A549 (cell line): ENCODE measurements around the gene THY1. TPM values are rescaled to one million over a fixed set of nuclear protein-coding genes. Genes with fewer than 3 reads are reported as not detected.

ENCODE experiments used
- ATAC-seq, 2 experiments: fragments of 200-7000 bp in 1 of 2; fragments of >200 bp in 1 of 2; cut with Nextera tagmentation in 1 of 2; cut with Tn5 transposase in 1 of 2; 3 replicates each; pipeline versions ENCODE4 v1.8.0 to v1.9.1; 2018 to 2020; ENCODE audit warnings: mild to moderate bottlenecking in 1 of 2, moderate library complexity in 1 of 2
- CTCF ChIA-PET: fragments of 300-600 bp; sonication (Branson Sonifier 250); formaldehyde crosslinking; extraction: SDS; loops from one replicate; lab custom pipeline; 2021; ENCODE audit warnings: antibody characterized with exemption, inconsistent platforms; lab: Yijun Ruan, JAX
- POLR2A ChIA-PET: fragments of 350-600 bp; formaldehyde crosslinking; extraction: SDS; loops from one replicate; lab custom pipeline; 2021; ENCODE audit warnings: antibody characterized with exemption, inconsistent platforms; lab: Yijun Ruan, JAX
- DNase-seq, 2 experiments: peaks; one replicate each; pipeline versions ENCODE4 v3.0.0 to v3.0.0-alpha.2; 2011 to 2016; ENCODE audit warnings: low read depth in 1 of 2, low spot score in 1 of 2
- FAIRE-seq: peaks from 2 replicates; lab custom pipeline; 2011; peaks lifted over from hg19 to GRCh38; lab: Jason Lieb, UNC
- H3K27ac ChIP-seq, 2 experiments: fragments of >200 bp; sonication (Bioruptor Twin); formaldehyde crosslinking; 3 replicates each; pipeline ENCODE4 v1.5.1; 2016 to 2017
- H3K4me1 ChIP-seq: fragments of >200 bp; sonication (Bioruptor Twin); formaldehyde crosslinking; 3 replicates; pipeline ENCODE4 v1.6.1; 2016
- H3K4me2 ChIP-seq: fragments of >200 bp; sonication (Bioruptor Twin); formaldehyde crosslinking; 3 replicates; pipeline ENCODE4 v1.6.1; 2016
- H3K4me3 ChIP-seq: fragments of >200 bp; sonication (Bioruptor Twin); formaldehyde crosslinking; 3 replicates; pipeline ENCODE4 v1.5.1; 2016
- H3K9me3 ChIP-seq: fragments of >200 bp; sonication (Bioruptor Twin); formaldehyde crosslinking; 3 replicates; pipeline ENCODE4 v1.6.1; 2016
- BCL3 ChIP-seq: fragments of >200 bp; sonication (Bioruptor Twin); formaldehyde crosslinking; IDR thresholded peaks from 3 replicates; pipeline ENCODE4 v1.6.1; 2016
- BHLHE40 ChIP-seq: IDR thresholded peaks from 2 replicates; pipeline ENCODE4 v1.6.1; 2012; ENCODE audit warnings: low read depth, low read length, inconsistent platforms
- CBX2 ChIP-seq: fragments of 200-600 bp; sonication (generic); IDR thresholded peaks from 2 replicates; pipeline ENCODE4 v1.6.1; 2016; ENCODE audit warnings: low read depth, mild to moderate bottlenecking, borderline replicate concordance
- CEBPB ChIP-seq, 2 experiments: fragments of >200 bp in 1 of 2; sonication (Bioruptor Twin) in 1 of 2; formaldehyde crosslinking in 1 of 2; IDR thresholded peaks; 2 replicates each; pipeline ENCODE4 v1.6.1; 2012 to 2016
- CHD4 ChIP-seq: fragments of 200-600 bp; sonication (generic); IDR thresholded peaks from 2 replicates; pipeline ENCODE4 v1.6.1; 2016; ENCODE audit warnings: antibody characterized with exemption, mild to moderate bottlenecking, borderline replicate concordance
- E2F6 ChIP-seq: IDR thresholded peaks from 2 replicates; pipeline ENCODE4 v1.6.1; 2012; ENCODE audit warnings: low read depth, borderline replicate concordance
- EHF ChIP-seq: fragments of 250-450 bp; sonication (Bioruptor Pico); IDR thresholded peaks from 2 replicates; pipeline ENCODE4 v1.5.0; 2020; ENCODE audit warnings: mild to moderate bottlenecking
- ELK1 ChIP-seq: fragments of 150-350 bp; IDR thresholded peaks from 2 replicates; pipeline ENCODE4 v1.6.1; 2014; ENCODE audit warnings: low read depth, mild to moderate bottlenecking, low read length
- FOXS1 ChIP-seq: fragments of 250-450 bp; sonication (Bioruptor Pico); IDR thresholded peaks from 2 replicates; pipeline ENCODE4 v1.5.0; 2020; ENCODE audit warnings: mild to moderate bottlenecking, moderate library complexity
- GATA3 ChIP-seq: IDR thresholded peaks from 2 replicates; pipeline ENCODE4 v1.6.1; 2012; ENCODE audit warnings: borderline replicate concordance
- HDAC2 ChIP-seq: fragments of 200-600 bp; sonication (generic); IDR thresholded peaks from 2 replicates; pipeline ENCODE4 v1.6.1; 2016
- HES2 ChIP-seq: fragments of >200 bp; sonication (Bioruptor Twin); formaldehyde crosslinking; IDR thresholded peaks from 2 replicates; pipeline ENCODE4 v1.6.1; 2016
- HMGXB4 ChIP-seq: fragments of 250-450 bp; sonication (Bioruptor Pico); IDR thresholded peaks from 2 replicates; pipeline ENCODE4 v1.5.0; 2021; ENCODE audit warnings: mild to moderate bottlenecking, moderate library complexity, borderline replicate concordance
- MAZ ChIP-seq: fragments of 150-350 bp; IDR thresholded peaks from 2 replicates; pipeline ENCODE4 v1.6.1; 2014; ENCODE audit warnings: antibody characterized with exemption, low read depth, low read length, borderline replicate concordance
- NPAS2 ChIP-seq: fragments of 250-450 bp; sonication (Bioruptor Pico); IDR thresholded peaks from 2 replicates; pipeline ENCODE4 v1.8.0; 2022; ENCODE audit warnings: mild to moderate bottlenecking, moderate library complexity, borderline replicate concordance
- POLR2A ChIP-seq: IDR thresholded peaks from 2 replicates; pipeline ENCODE4 v1.6.1; 2012; ENCODE audit warnings: mild to moderate bottlenecking, low read length
- RAD21 ChIP-seq, 2 experiments: fragments of >200 bp in 1 of 2; sonication (Bioruptor Twin) in 1 of 2; formaldehyde crosslinking in 1 of 2; IDR thresholded peaks in 1 of 2; conservative IDR thresholded peaks in 1 of 2; 2 replicates in 1 of 2; 3 replicates in 1 of 2; pipeline ENCODE4 v1.6.1; 2012 to 2018; ENCODE audit warnings: inconsistent platforms in 1 of 2
- RARB ChIP-seq: fragments of 250-450 bp; sonication (Bioruptor Pico); IDR thresholded peaks from 2 replicates; pipeline ENCODE4 v1.8.0; 2021; ENCODE audit warnings: mild to moderate bottlenecking, moderate library complexity
- RCOR1 ChIP-seq: fragments of 150-350 bp; IDR thresholded peaks from 2 replicates; pipeline ENCODE4 v1.6.1; 2014; ENCODE audit warnings: antibody characterized with exemption, low read length, low read depth
- RNF2 ChIP-seq: fragments of 200-600 bp; sonication (generic); IDR thresholded peaks from 2 replicates; pipeline ENCODE4 v1.6.1; 2016; ENCODE audit warnings: low read depth, mild to moderate bottlenecking, antibody characterized with exemption, moderate library complexity, borderline replicate concordance
- TP53 ChIP-seq: fragments of 250-450 bp; sonication (Bioruptor Pico); IDR thresholded peaks from 2 replicates; pipeline ENCODE4 v1.5.0; 2021; ENCODE audit warnings: mild to moderate bottlenecking, moderate library complexity
- ZC3H11A ChIP-seq: fragments of 450-650 bp; IDR thresholded peaks from 2 replicates; pipeline ENCODE4 v1.6.1; 2014; ENCODE audit warnings: antibody characterized with exemption, mild to moderate bottlenecking
- ZNF302 ChIP-seq: fragments of 250-450 bp; sonication (Bioruptor Pico); IDR thresholded peaks from 2 replicates; pipeline ENCODE4 v1.9.0; 2021; ENCODE audit warnings: inconsistent platforms, mild to moderate bottlenecking, moderate library complexity
- ZSCAN20 ChIP-seq: fragments of 250-450 bp; sonication (Bioruptor Pico); IDR thresholded peaks from 2 replicates; pipeline ENCODE4 v1.8.0; 2022; ENCODE audit warnings: mild to moderate bottlenecking, moderate library complexity
- WGBS: methylation state at CpG from one replicate; pipeline ENCODE4 v1.1.6; 2017; ENCODE audit errors: missing lambda C conversion rate; 5-methylcytosine and 5-hydroxymethylcytosine counted together
- polyA plus RNA-seq, 4 experiments: library from polyadenylated mRNA; depleted of rRNA in 3 of 4; stranded (reverse); fragments of >200 nt; fragmentation: RNase III in 1 of 4; extraction: RNeasy Plus Mini Kit Qiagen cat#74134 plus additional on column Dnase treatment in 1 of 4; gene quantifications; 2 replicates in 3 of 4; 3 replicates in 1 of 4; pipeline ENCODE4 v1.2.3, GENCODE V29; 2011 to 2017

THY1 gene
- polyA plus RNA-seq, 2 of the 4 experiments (the other 2 are of a cell fraction) = 7.1 to 19.9 TPM

GRCh38 chr11:119468511-119468910 lies 45.5 kb upstream of the THY1 start:
- FAIRE-seq (no peak), ATAC-seq (no peak), DNase-seq (no peak)
- CTCF ChIA-PET = interaction anchor here (1.3 to 2.8 kb wide), 4 partner anchors 12 to 93 kb away, joined by 4 to 9 read pairs (median 6); partner anchors contain the start of gene USP2
- no peak overlapping the region for H3K4me2 ChIP-seq
- H3K9me3 ChIP-seq = peaks cover 3% of the 10 kb centered on the region; the same call in 1 of the 3 replicates
- POLR2A ChIA-PET = no interaction called here
- 25% methylated on average over 2 of the region's 2 CpGs for WGBS
- no peak overlapping the region for H3K4me3 ChIP-seq
- TF ChIP-seq MAZ = no peak
- TF ChIP-seq POLR2A = no peak
- no peak for TF ChIP-seq EHF (CRISPR knock-in tag)
- no peak for TF ChIP-seq ZSCAN20 (CRISPR knock-in tag)
- no peak for TF ChIP-seq RNF2
- no peaks in the 10 kb centered on the region for H3K4me1 ChIP-seq
- H3K27ac ChIP-seq = no peak overlapping the region

GRCh38 chr11:119461229-119461963 lies 38.4 kb upstream of the THY1 start:
- no peaks in the 10 kb centered on the region for H3K4me1 ChIP-seq
- H3K9me3 ChIP-seq = peaks cover 3% of the 10 kb centered on the region; the same call in 1 of the 3 replicates
- TF ChIP-seq ZNF302 (CRISPR knock-in tag) (no peak), EHF (CRISPR knock-in tag) (no peak), BHLHE40 (no peak), TP53 (CRISPR knock-in tag) (no peak), HMGXB4 (CRISPR knock-in tag) (no peak), GATA3 (no peak), ELK1 (no peak), CEBPB (IDR thresholded peaks at IDR 0.05) (no peak), E2F6 (no peak), CHD4 (no peak), CBX2 (no peak)
- FAIRE-seq (no peak), DNase-seq (no peak), ATAC-seq (no peak)
- ChIA-PET POLR2A (no interaction called here), CTCF (interaction anchor here (1.2 to 2.0 kb wide), 3 partner anchors 13 to 106 kb away, joined by 4 to 6 read pairs (median 5); no protein-coding TSS in a partner anchor)
- H3K27ac ChIP-seq = no peak overlapping the region
- 29% methylated on average over 4 of the region's 4 CpGs for WGBS
- H3K4me3 ChIP-seq = no peak overlapping the region
- no peak overlapping the region for H3K4me2 ChIP-seq

GRCh38 chr11:119460582-119460981 lies 37.6 kb upstream of the THY1 start:
- POLR2A ChIA-PET = no interaction called here
- TF ChIP-seq BHLHE40 (no peak), HDAC2 (no peak), RARB (no peak), ZSCAN20 (CRISPR knock-in tag) (no peak), HES2 (no peak), NPAS2 (CRISPR knock-in tag) (no peak), ZC3H11A (no peak), FOXS1 (CRISPR knock-in tag) (no peak), BCL3 (no peak), RCOR1 (no peak), RAD21 (conservative IDR thresholded peaks at IDR 0.05 in 1 of 2, IDR thresholded peaks at IDR 0.05 in 1 of 2) (no peak)
- 59% methylated on average over 4 of the region's 4 CpGs for WGBS

More at GRCh38 chr11:119460582-119460981, 37.6 kb upstream of the THY1 start:
- no peak overlapping the region for H3K4me2 ChIP-seq
- DNase-seq = no peak
- FAIRE-seq = no peak
- H3K4me3 ChIP-seq = no peak overlapping the region
- CTCF ChIA-PET = no interaction called here
- H3K27ac ChIP-seq = no peak overlapping the region
- no peaks in the 10 kb centered on the region for H3K4me1 ChIP-seq
- no peak for ATAC-seq
- H3K9me3 ChIP-seq = peaks cover 3% of the 10 kb centered on the region; the same call in 1 of the 3 replicates
